ENCODE data around the gene IRGC.

GRCh38 chr19:43763473-43763939 lies 47.6 kb downstream of the IRGC start:
- TF ChIP-seq CTCF (IDR thresholded peaks at IDR 0.05) (no peak), STAT6 (CRISPR knock-in tag; conservative IDR thresholded peaks at IDR 0.05; ENCODE audit: low read depth) (no peak), ESRRA (CRISPR knock-in tag; IDR thresholded peaks at IDR 0.05; ENCODE audit: borderline replicate concordance) (no peak), ZNF232 (CRISPR knock-in tag; IDR thresholded peaks at IDR 0.05) (no peak), PRDM15 (CRISPR knock-in tag; IDR thresholded peaks at IDR 0.05) (no peak)
